ENCODE data around the gene PHLPP1. TPM values are rescaled to one million over a fixed set of nuclear protein-coding genes. Genes with fewer than 3 reads are reported as not detected.
A peak's percentile ranks its signal among the peaks of the same experiment; 100 is the strongest.

Gene PHLPP1
- total RNA-seq, 1 experiment from 2014 or later: 14.7 TPM

DNA sequence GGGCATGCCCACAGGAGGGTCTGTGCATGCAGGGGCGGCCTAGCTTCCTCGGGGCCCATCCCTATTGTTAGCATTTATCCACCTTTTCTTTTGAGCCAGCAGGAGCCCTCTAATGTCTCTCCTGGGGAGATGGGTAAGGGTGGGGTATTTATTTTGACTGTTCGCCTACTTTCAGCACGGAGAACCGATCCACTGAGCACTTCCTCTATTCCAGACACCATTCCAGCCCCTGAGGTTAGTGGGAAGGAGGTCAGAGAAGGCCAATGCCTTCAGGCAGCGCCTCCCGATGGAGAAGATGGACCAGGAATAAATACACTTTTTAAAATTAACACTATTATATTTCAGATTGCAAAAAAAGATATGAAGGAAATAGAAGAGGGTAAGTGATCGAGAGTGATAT lies 276.0 kb downstream of the PHLPP1 start:
- Histone ChIP-seq H3K36me3 (ENCODE audit: control insufficient read depth in 1 of 2, insufficient read depth in 2 of 2, low read length in 2 of 2) (no peaks in the 10 kb centered on the region), H3K27ac (ENCODE audit: low read depth, low read length) (no peak overlapping the region), H3K9ac (ENCODE audit: low read length) (no peak overlapping the region), H3K4me2 (ENCODE audit: low read length) (no peak overlapping the region), H3K79me2 (ENCODE audit: insufficient read depth, low read length) (no peaks in the 10 kb centered on the region), H4K20me1 (ENCODE audit: insufficient read depth) (no peaks in the 10 kb centered on the region), H3K27me3 (ENCODE audit: insufficient read depth, low read length) (no peaks in the 10 kb centered on the region; the same call in 1 of the 2 replicates), H3K4me1 (ENCODE audit: control insufficient read depth in 1 of 2, insufficient read depth in 2 of 2, low read length in 2 of 2) (no peaks in the 10 kb centered on the region), H3K9me2 (ENCODE audit: insufficient read depth) (no peaks in the 10 kb centered on the region), H2AFZ (ENCODE audit: low read depth, low read length, poor library complexity, severe bottlenecking) (no peak overlapping the region), H3K4me3 (replicated peaks in 1 of 2; ENCODE audit: low read depth in 1 of 2, low read length in 2 of 2) (no peak overlapping the region), H3K9me3 (ENCODE audit: control insufficient read depth in 1 of 2, insufficient read depth in 1 of 2, low read depth in 1 of 2, low read length in 2 of 2) (no peaks in the 10 kb centered on the region)
- CTCF ChIA-PET: no interaction called here
- intact Hi-C loops (cut with micrococcal nuclease): loop anchor here (10.0 kb wide), 1 partner anchor 57 kb away; no protein-coding TSS in a partner anchor
- no peak for ATAC-seq
- TF ChIP-seq RAD21 (IDR thresholded peaks at IDR 0.05; ENCODE audit: low read depth) (0 out of 2 replicates have a peak, but pooled peaks have one; percentile 18), EZH2phosphoT487 (IDR thresholded peaks at IDR 0.05; ENCODE audit: borderline replicate concordance) (no peak), CTCF (IDR thresholded peaks at IDR 0.05 in 2 of 3, conservative IDR thresholded peaks at IDR 0.05 in 1 of 3; ENCODE audit: borderline replicate concordance in 1 of 3, insufficient read depth in 1 of 3, low read depth in 2 of 3, low read length in 2 of 3) (peak in 2 of 3 experiments; percentile 1 to 9; a peak in 1 of 6 replicates), TCF7L2 (IDR thresholded peaks at IDR 0.05; ENCODE audit: borderline replicate concordance, extremely low read depth, insufficient read depth, insufficient read length) (no peak)
- no TSS peak for BruUV-seq (replicated peaks)
- POLR2A ChIA-PET: no interaction called here
- DNase-seq (ENCODE audit: low read depth, low spot score): no peak
- RAD21 ChIA-PET (ENCODE audit: low non-redundant PET in 1 of 2, low total read pairs in 2 of 2, uncharacterized antibody in 2 of 2, unreplicated experiment in 2 of 2): no interaction called here

- BruUV-seq (replicated peaks): no TSS peak
- Histone ChIP-seq H2AFZ (ENCODE audit: low read depth, low read length, poor library complexity, severe bottlenecking) (no peak overlapping the region), H3K4me2 (ENCODE audit: low read length) (no peak overlapping the region), H4K20me1 (ENCODE audit: insufficient read depth) (no peaks in the 10 kb centered on the region), H3K9me2 (ENCODE audit: insufficient read depth) (no peaks in the 10 kb centered on the region), H3K79me2 (ENCODE audit: insufficient read depth, low read length) (no peaks in the 10 kb centered on the region), H3K27ac (ENCODE audit: low read depth, low read length) (no peak overlapping the region), H3K4me3 (replicated peaks in 1 of 2; ENCODE audit: low read depth in 1 of 2, low read length in 2 of 2) (no peak overlapping the region), H3K4me1 (ENCODE audit: control insufficient read depth in 1 of 2, insufficient read depth in 2 of 2, low read length in 2 of 2) (no peaks in the 10 kb centered on the region), H3K9me3 (ENCODE audit: control insufficient read depth in 1 of 2, insufficient read depth in 1 of 2, low read depth in 1 of 2, low read length in 2 of 2) (no peaks in the 10 kb centered on the region), H3K27me3 (ENCODE audit: insufficient read depth, low read length) (no peaks in the 10 kb centered on the region; the same call in 1 of the 2 replicates), H3K9ac (ENCODE audit: low read length) (no peak overlapping the region), H3K36me3 (ENCODE audit: control insufficient read depth in 1 of 2, insufficient read depth in 2 of 2, low read length in 2 of 2) (no peaks in the 10 kb centered on the region)
- peak; percentile 58; the same call in 1 of the 2 replicates for ATAC-seq
- POLR2A ChIA-PET: no interaction called here
- intact Hi-C loops (cut with micrococcal nuclease): loop anchor here (10.0 kb wide), 1 partner anchor 57 kb away; no protein-coding TSS in a partner anchor
- RAD21 ChIA-PET (ENCODE audit: low non-redundant PET in 1 of 2, low total read pairs in 2 of 2, uncharacterized antibody in 2 of 2, unreplicated experiment in 2 of 2): no interaction called here
- DNase-seq (ENCODE audit: low read depth, low spot score): no peak
- TF ChIP-seq RAD21 (IDR thresholded peaks at IDR 0.05; ENCODE audit: low read depth) (0 out of 2 replicates have a peak, but pooled peaks have one; percentile 12), POLR2AphosphoS5 (IDR thresholded peaks at IDR 0.05; ENCODE audit: low read depth, low read length) (no peak), CTCF (IDR thresholded peaks at IDR 0.05 in 2 of 3, conservative IDR thresholded peaks at IDR 0.05 in 1 of 3; ENCODE audit: borderline replicate concordance in 1 of 3, insufficient read depth in 1 of 3, low read depth in 2 of 3, low read length in 2 of 3) (peak in 2 of 3 experiments; percentile 24 to 32; a peak in 2 of 6 replicates)
- TF ChIP-seq, protein P1, sequence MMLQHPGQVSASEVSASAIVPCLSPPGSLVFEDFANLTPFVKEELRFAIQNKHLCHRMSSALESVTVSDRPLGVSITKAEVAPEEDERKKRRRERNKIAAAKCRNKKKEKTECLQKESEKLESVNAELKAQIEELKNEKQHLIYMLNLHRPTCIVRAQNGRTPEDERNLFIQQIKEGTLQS (IDR thresholded peaks at IDR 0.05): no peak
- CTCF ChIA-PET: no interaction called here
These were observed 276.6 kb downstream of the PHLPP1 start for GRCh38 chr18:62991959-62992358.

All from HCT116 (cell line).